HepG2 (cell line): ENCODE measurements around the gene RGS19. TPM values are rescaled to one million over a fixed set of nuclear protein-coding genes. Genes with fewer than 3 reads are reported as not detected.

Source experiments
- ATAC-seq: fragments of 200-7000 bp; cut with Tn5 transposase; 3 replicates; pipeline ENCODE4 v1.9.1; 2020; ENCODE audit warnings: mild to moderate bottlenecking, moderate library complexity
- BruUV-seq: library from RNA; stranded (reverse); fragments of 400-500 nt; replicated peaks from 2 replicates; lab custom pipeline; 2021; lab: Mats Ljungman, UMichigan
- CTCF ChIA-PET: fragments of 300-600 bp; formaldehyde crosslinking; extraction: SDS; loops from one replicate; lab custom pipeline; 2021; ENCODE audit warnings: low total read pairs, inconsistent platforms, low intra/inter-chr PET ratio; lab: Yijun Ruan, JAX
- POLR2A ChIA-PET: fragments of 350-600 bp; sonication (Branson Sonifier 250); formaldehyde crosslinking; loops from one replicate; lab custom pipeline; 2020; ENCODE audit warnings: antibody characterized with exemption, inconsistent platforms; lab: Yijun Ruan, JAX
- DNase-seq: peaks from one replicate; pipeline ENCODE4 v3.0.0-alpha.2; 2015; ENCODE audit warnings: low spot score
- FAIRE-seq: peaks from 3 replicates; lab custom pipeline; 2011; peaks lifted over from hg19 to GRCh38; lab: Jason Lieb, UNC
- H2AFZ ChIP-seq: one replicate; pipeline ENCODE4 v1.6.1; 2011; ENCODE audit warnings: low read length, inconsistent platforms
- H3K27ac ChIP-seq: fragments of 300-600 bp; 3 replicates; pipeline ENCODE4 v1.8.0; 2011; ENCODE audit warnings: mixed run types, mild to moderate bottlenecking, mixed read lengths, low read length, inconsistent platforms; ENCODE audit not compliant: insufficient read depth; ENCODE audit errors: extremely low read length
- H3K27me3 ChIP-seq, 2 experiments: fragments of 200-600 bp in 1 of 2; 2 replicates in 1 of 2; 3 replicates in 1 of 2; pipeline versions ENCODE4 v1.6.0 to v1.8.0; 2011; ENCODE audit warnings: low read length in 2 of 2, mild to moderate bottlenecking in 2 of 2, moderate library complexity in 2 of 2, inconsistent platforms in 1 of 2; ENCODE audit not compliant: insufficient read depth in 2 of 2, control insufficient read depth in 1 of 2
- H3K36me3 ChIP-seq, 2 experiments: fragments of 200-600 bp in 1 of 2; replicated peaks in 1 of 2; 2 replicates in 1 of 2; 3 replicates in 1 of 2; pipeline versions ENCODE4 v1.5.1 to v1.8.0; 2011; ENCODE audit warnings: low read length in 2 of 2, inconsistent platforms in 1 of 2; ENCODE audit not compliant: insufficient read depth in 2 of 2, control insufficient read depth in 1 of 2
- H3K4me1 ChIP-seq: 2 replicates; pipeline ENCODE4 v1.5.1; 2012; ENCODE audit warnings: low read length, inconsistent platforms; ENCODE audit not compliant: insufficient read depth
- H3K4me2 ChIP-seq: 2 replicates; pipeline ENCODE4 v1.6.0; 2011; ENCODE audit warnings: low read depth, low read length, inconsistent platforms
- H3K4me3 ChIP-seq, 3 experiments: fragments of 200-600 bp in 1 of 3; sonication (generic), shearing (Covaris generic) in 1 of 3; replicated peaks in 1 of 3; 2 replicates each; pipeline ENCODE4 v1.5.1; 2011 to 2016; ENCODE audit warnings: low read length in 3 of 3, inconsistent platforms in 2 of 3, low read depth in 2 of 3, mild to moderate bottlenecking in 2 of 3, control low read depth in 1 of 3, mixed read lengths in 1 of 3; ENCODE audit not compliant: insufficient read depth in 1 of 3
- H3K79me2 ChIP-seq: one replicate; pipeline ENCODE4 v1.6.1; 2011; ENCODE audit warnings: low read length, inconsistent platforms; ENCODE audit not compliant: insufficient read depth
- H3K9ac ChIP-seq: 2 replicates; pipeline ENCODE4 v1.6.0; 2011; ENCODE audit warnings: mild to moderate bottlenecking, low read depth, low read length, inconsistent platforms; ENCODE audit not compliant: insufficient read depth
- H3K9me3 ChIP-seq: 2 replicates; pipeline ENCODE4 v1.5.1; 2012; ENCODE audit warnings: mild to moderate bottlenecking, low read length
- H4K20me1 ChIP-seq: 2 replicates; pipeline ENCODE4 v1.6.0; 2011; ENCODE audit warnings: inconsistent platforms, mild to moderate bottlenecking, low read length, moderate library complexity; ENCODE audit not compliant: insufficient read depth
- AGO1 ChIP-seq: fragments of 200-400 bp; formaldehyde crosslinking; IDR thresholded peaks from 2 replicates; pipeline ENCODE4 v1.6.1; 2017; ENCODE audit warnings: mild to moderate bottlenecking, low read depth, low read length, moderate library complexity; ENCODE audit not compliant: poor library complexity, severe bottlenecking
- AKAP8 ChIP-seq: sonication (generic); formaldehyde crosslinking; IDR thresholded peaks from 2 replicates; pipeline ENCODE4 v1.5.1; 2020; ENCODE audit warnings: mild to moderate bottlenecking, missing genetic modification reagents
- DBP ChIP-seq: sonication (generic); formaldehyde crosslinking; IDR thresholded peaks from 2 replicates; pipeline ENCODE4 v1.4.0; 2020; ENCODE audit warnings: missing genetic modification reagents; ENCODE audit errors: not compliant biosample characterization
- HNRNPH1 ChIP-seq: fragments of 200-400 bp; formaldehyde crosslinking; optimal IDR thresholded peaks from 2 replicates; pipeline ENCODE3; 2017; ENCODE audit warnings: mild to moderate bottlenecking, low read depth, low read length
- IKZF4 ChIP-seq: sonication (generic); formaldehyde crosslinking; IDR thresholded peaks from 2 replicates; pipeline ENCODE4 v1.5.1; 2020; ENCODE audit warnings: borderline replicate concordance, mild to moderate bottlenecking, low read depth, missing genetic modification reagents; ENCODE audit errors: not compliant biosample characterization
- KDM1A ChIP-seq: IDR thresholded peaks from 2 replicates; pipeline ENCODE4 v1.6.1; 2016; ENCODE audit warnings: missing compliant biosample characterization
- NR2F2 ChIP-seq: IDR thresholded peaks from 2 replicates; pipeline ENCODE4 v1.6.1; 2012; ENCODE audit warnings: low read depth, inconsistent platforms, borderline replicate concordance
- SATB2 ChIP-seq: sonication (generic); formaldehyde crosslinking; IDR thresholded peaks from 2 replicates; pipeline ENCODE4 v1.5.0; 2020; ENCODE audit warnings: missing genetic modification reagents
- ZBTB38 ChIP-seq: sonication (generic); formaldehyde crosslinking; IDR thresholded peaks from 2 replicates; pipeline ENCODE4 v1.5.1; 2020; ENCODE audit warnings: mild to moderate bottlenecking, missing genetic modification reagents
- ZHX2 ChIP-seq, 2 experiments: sonication (generic) in 1 of 2; formaldehyde crosslinking in 1 of 2; IDR thresholded peaks; 2 replicates each; pipeline versions ENCODE4 v1.6.1 to v1.9.0; 2014 to 2022; ENCODE audit warnings: antibody characterized with exemption in 1 of 2, borderline replicate concordance in 1 of 2, inconsistent platforms in 1 of 2, low read depth in 1 of 2, missing genetic modification reagents in 1 of 2
- ZNF362 ChIP-seq: sonication (generic); formaldehyde crosslinking; IDR thresholded peaks from 2 replicates; pipeline ENCODE4 v1.4.0; 2020; ENCODE audit warnings: missing genetic modification reagents, mild to moderate bottlenecking, borderline replicate concordance
- ZNF546 ChIP-seq: sonication (generic); formaldehyde crosslinking; conservative IDR thresholded peaks from 2 replicates; pipeline ENCODE4 v1.8.1; 2023; ENCODE audit warnings: mild to moderate bottlenecking, missing genetic modification reagents
- ZNF768 ChIP-seq: sonication (generic); formaldehyde crosslinking; IDR thresholded peaks from 2 replicates; pipeline ENCODE4 v1.4.0; 2020; ENCODE audit warnings: missing genetic modification reagents
- ZNF839 ChIP-seq: sonication (generic); formaldehyde crosslinking; IDR thresholded peaks from 2 replicates; pipeline ENCODE4 v1.4.0; 2020; ENCODE audit warnings: missing genetic modification reagents, mild to moderate bottlenecking, borderline replicate concordance
- WGBS: methylation state at CpG from one replicate; pipeline ENCODE4 v1.1.6; 2017; ENCODE audit warnings: low lambda C conversion rate; 5-methylcytosine and 5-hydroxymethylcytosine counted together
- in situ Hi-C: cut with HindIII; loops from 2 replicates; pipeline ENCODE4 v1.10.0; 2017; ENCODE audit warnings: low pct_unique_long_range_greater_than_20kb; ENCODE audit not compliant: extremely low pct_ligation_motif_present
- intact Hi-C: fragments of 100-400 bp; cut with micrococcal nuclease; formaldehyde crosslinking; loops from one replicate; pipeline ENCODE4 v1.10.0; 2022; ENCODE audit not compliant: unreplicated experiment
- polyA plus RNA-seq, 8 experiments: library from polyadenylated mRNA; depleted of rRNA in 3 of 8; stranded (reverse) in 7 of 8; unstranded in 1 of 8; fragments of >200 nt; fragmentation: Illumina TruSeq in 4 of 8; extraction: Trizol in 4 of 8; gene quantifications; 2 replicates each; pipeline versions ENCODE4 v1.2.1 to v1.2.3, GENCODE V29; 2011 to 2016; ENCODE audit warnings: low read depth in 4 of 8, missing spikeins in 1 of 8, mixed read lengths in 1 of 8; ENCODE audit not compliant: insufficient read depth in 1 of 8
- total RNA-seq, 5 experiments: library from RNA; depleted of rRNA; stranded (reverse); fragments of >200 nt; fragmentation: Illumina TruSeq; extraction: Trizol; gene quantifications; 2 replicates each; pipeline ENCODE4 v1.2.3, GENCODE V29; 2016; ENCODE audit warnings: low read depth in 1 of 5

Gene RGS19
- total and polyA plus RNA-seq, 2 of the 13 experiments (the other 11 are each of a cell fraction or from before 2014, with no cell fraction given) = 10.7 to 11.9 TPM

GRCh38 chr20:64073476-64074183 lies 5.7 kb downstream of the RGS19 start:
- FAIRE-seq (no peak), ATAC-seq (no peak), DNase-seq (no peak)
- WGBS = 93% methylated on average over 37 of the region's 37 CpGs
- H3K9ac ChIP-seq = no peak overlapping the region
- no peak overlapping the region for H3K4me3 ChIP-seq
- no peak overlapping the region for H3K27ac ChIP-seq
- no peak overlapping the region for H2AFZ ChIP-seq
- H3K27me3 ChIP-seq = 0 out of 5 replicates have a peak, but pooled peaks cover 0 to 4% of the 10 kb centered on the region in 2 experiments
- BruUV-seq = no TSS peak
- H3K79me2 ChIP-seq = no peaks in the 10 kb centered on the region
- H4K20me1 ChIP-seq = no peaks in the 10 kb centered on the region
- H3K4me1 ChIP-seq = peaks cover 18% of the 10 kb centered on the region
- POLR2A ChIA-PET = interaction anchor here (1.0 kb wide), 1 partner anchor 10 kb away, joined by 3 read pairs; no protein-coding TSS in a partner anchor
- in situ Hi-C loops = no loop called here
- CTCF ChIA-PET = no interaction called here
- no peaks in the 10 kb centered on the region for H3K36me3 ChIP-seq
- H3K4me2 ChIP-seq = no peak overlapping the region
- H3K9me3 ChIP-seq = no peaks in the 10 kb centered on the region
- intact Hi-C loops = no loop called here
- no peak for TF ChIP-seq KDM1A
- TF ChIP-seq IKZF4 (CRISPR knock-in tag) = no peak
- TF ChIP-seq SATB2 = no peak
- TF ChIP-seq HNRNPH1 = no peak
- no peak for TF ChIP-seq ZNF839 (CRISPR knock-in tag)
- TF ChIP-seq NR2F2 = no peak
- TF ChIP-seq ZNF546 = no peak
- 0 out of 2 replicates have a peak, but pooled peaks have one; percentile 29 for TF ChIP-seq AKAP8 (CRISPR knock-in tag)
- TF ChIP-seq AGO1 = no peak
- no peak for TF ChIP-seq DBP (CRISPR knock-in tag)
- 0 out of 2 replicates have a peak, but pooled peaks have one; percentile 21 for TF ChIP-seq ZBTB38 (CRISPR knock-in tag)
- no peak for TF ChIP-seq ZNF768 (CRISPR knock-in tag)
- no peak for TF ChIP-seq ZHX2 (IDR thresholded peaks at IDR 0.05; ENCODE audit: low read depth)
- TF ChIP-seq ZHX2 (CRISPR knock-in tag; IDR thresholded peaks at IDR 0.05; ENCODE audit: borderline replicate concordance) = no peak
- no peak for TF ChIP-seq ZNF362 (CRISPR knock-in tag)
